Neural crest cell (in vitro differentiated cells): ENCODE data around the gene FUT9. TPM values are rescaled to one million over a fixed set of nuclear protein-coding genes. Genes with fewer than 3 reads are reported as not detected.

Experiments
- DNase-seq: peaks from one replicate; pipeline ENCODE4 v3.0.0; 2021; ENCODE audit warnings: low read depth, mixed read lengths, low spot score
- H3K27ac Mint-ChIP-seq: one replicate; pipeline ENCODE4 v1.8.0; 2021; ENCODE audit warnings: mild to moderate bottlenecking, mixed read lengths; ENCODE audit not compliant: unreplicated experiment
- H3K27me3 Mint-ChIP-seq: 2 replicates; pipeline ENCODE4 v1.8.0; 2021; ENCODE audit warnings: low read depth, mild to moderate bottlenecking, mixed read lengths
- H3K36me3 Mint-ChIP-seq: 2 replicates; pipeline ENCODE4 v1.8.0; 2021; ENCODE audit warnings: low read depth, mild to moderate bottlenecking, mixed read lengths
- H3K4me1 Mint-ChIP-seq: 2 replicates; pipeline ENCODE4 v1.8.0; 2021; ENCODE audit warnings: mixed read lengths
- H3K4me3 Mint-ChIP-seq: one replicate; pipeline ENCODE4 v1.8.0; 2021; ENCODE audit warnings: mild to moderate bottlenecking, mixed read lengths
- H3K9me3 Mint-ChIP-seq: 2 replicates; pipeline ENCODE4 v1.8.0; 2021; ENCODE audit warnings: mixed read lengths
- total RNA-seq: library from RNA; stranded (reverse); gene quantifications from 2 replicates; pipeline ENCODE4 v1.2.1, GENCODE V29; 2021
- TF ChIP-seq, protein P1 (sequence below): fragments of 200-600 bp; sonication (generic); conservative IDR thresholded peaks from 2 replicates; pipeline ENCODE4 v1.5.0; 2021; ENCODE audit warnings: antibody characterized with exemption, mild to moderate bottlenecking

The FUT9 gene
- total RNA-seq, 1 donor from 2014 or later = 2.2 TPM

- H3K4me1 Mint-ChIP-seq = no peaks in the 10 kb centered on the region
- TF ChIP-seq, protein P1, sequence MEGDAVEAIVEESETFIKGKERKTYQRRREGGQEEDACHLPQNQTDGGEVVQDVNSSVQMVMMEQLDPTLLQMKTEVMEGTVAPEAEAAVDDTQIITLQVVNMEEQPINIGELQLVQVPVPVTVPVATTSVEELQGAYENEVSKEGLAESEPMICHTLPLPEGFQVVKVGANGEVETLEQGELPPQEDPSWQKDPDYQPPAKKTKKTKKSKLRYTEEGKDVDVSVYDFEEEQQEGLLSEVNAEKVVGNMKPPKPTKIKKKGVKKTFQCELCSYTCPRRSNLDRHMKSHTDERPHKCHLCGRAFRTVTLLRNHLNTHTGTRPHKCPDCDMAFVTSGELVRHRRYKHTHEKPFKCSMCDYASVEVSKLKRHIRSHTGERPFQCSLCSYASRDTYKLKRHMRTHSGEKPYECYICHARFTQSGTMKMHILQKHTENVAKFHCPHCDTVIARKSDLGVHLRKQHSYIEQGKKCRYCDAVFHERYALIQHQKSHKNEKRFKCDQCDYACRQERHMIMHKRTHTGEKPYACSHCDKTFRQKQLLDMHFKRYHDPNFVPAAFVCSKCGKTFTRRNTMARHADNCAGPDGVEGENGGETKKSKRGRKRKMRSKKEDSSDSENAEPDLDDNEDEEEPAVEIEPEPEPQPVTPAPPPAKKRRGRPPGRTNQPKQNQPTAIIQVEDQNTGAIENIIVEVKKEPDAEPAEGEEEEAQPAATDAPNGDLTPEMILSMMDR = no peak
- H3K27me3 Mint-ChIP-seq = no peaks in the 10 kb centered on the region
- H3K36me3 Mint-ChIP-seq = no peaks in the 10 kb centered on the region
- H3K9me3 Mint-ChIP-seq = no peaks in the 10 kb centered on the region
- no peak for DNase-seq
- no peak overlapping the region for H3K4me3 Mint-ChIP-seq
- no peak overlapping the region for H3K27ac Mint-ChIP-seq
Measured at GRCh38 chr6:96162711-96163120, 146.9 kb downstream of the FUT9 start.

DNA sequence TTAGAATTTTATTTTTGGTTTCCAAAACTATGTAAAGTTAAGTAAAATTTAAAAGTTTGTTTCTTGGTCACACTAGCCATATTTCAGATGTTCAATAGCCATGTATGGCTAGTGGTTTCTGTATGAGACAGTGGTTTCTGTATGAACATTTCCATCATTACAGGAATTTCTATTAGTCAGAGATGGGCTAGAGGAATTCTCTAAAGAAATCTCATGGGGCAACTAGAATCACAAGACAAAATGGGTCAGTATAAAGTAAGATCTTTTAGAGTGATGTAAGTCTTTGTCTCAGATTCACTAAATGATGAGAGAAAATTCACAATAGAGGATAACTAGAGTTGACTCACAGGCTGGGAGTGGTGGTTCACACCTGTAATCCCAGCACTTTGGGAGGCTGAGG is 149.0 kb downstream of the FUT9 start:
- no peaks in the 10 kb centered on the region for H3K9me3 Mint-ChIP-seq
- TF ChIP-seq, protein P1 = no peak
- H3K27me3 Mint-ChIP-seq = no peaks in the 10 kb centered on the region
- H3K36me3 Mint-ChIP-seq = no peaks in the 10 kb centered on the region
- no peak overlapping the region for H3K4me3 Mint-ChIP-seq
- no peaks in the 10 kb centered on the region for H3K4me1 Mint-ChIP-seq
- H3K27ac Mint-ChIP-seq = no peak overlapping the region
- no peak for DNase-seq

- Mint-ChIP-seq H3K36me3 (no peaks in the 10 kb centered on the region), H3K27me3 (no peaks in the 10 kb centered on the region), H3K27ac (no peak overlapping the region), H3K4me3 (no peak overlapping the region), H3K4me1 (no peaks in the 10 kb centered on the region), H3K9me3 (no peaks in the 10 kb centered on the region)
- TF ChIP-seq, protein P1 = no peak
- DNase-seq = no peak
Measured at GRCh38 chr6:96171112-96171511, 155.3 kb downstream of the FUT9 start.

- H3K36me3 Mint-ChIP-seq = no peaks in the 10 kb centered on the region
- no peaks in the 10 kb centered on the region for H3K27me3 Mint-ChIP-seq
- DNase-seq = no peak
- H3K4me3 Mint-ChIP-seq = no peak overlapping the region
- no peaks in the 10 kb centered on the region for H3K4me1 Mint-ChIP-seq
- no peak overlapping the region for H3K27ac Mint-ChIP-seq
- TF ChIP-seq, protein P1 = no peak
- H3K9me3 Mint-ChIP-seq = no peaks in the 10 kb centered on the region
Measured at GRCh38 chr6:96184798-96185197, 169.0 kb downstream of the FUT9 start.

- Mint-ChIP-seq H3K9me3 (no peaks in the 10 kb centered on the region), H3K4me3 (no peak overlapping the region), H3K36me3 (no peaks in the 10 kb centered on the region), H3K4me1 (no peaks in the 10 kb centered on the region), H3K27me3 (no peaks in the 10 kb centered on the region), H3K27ac (no peak overlapping the region)
- DNase-seq = no peak
- TF ChIP-seq, protein P1 = no peak
Measured at GRCh38 chr6:96186094-96186493, 170.3 kb downstream of the FUT9 start.
